ENCODE data around the gene VIPR2.

The VIPR2 gene

DNA sequence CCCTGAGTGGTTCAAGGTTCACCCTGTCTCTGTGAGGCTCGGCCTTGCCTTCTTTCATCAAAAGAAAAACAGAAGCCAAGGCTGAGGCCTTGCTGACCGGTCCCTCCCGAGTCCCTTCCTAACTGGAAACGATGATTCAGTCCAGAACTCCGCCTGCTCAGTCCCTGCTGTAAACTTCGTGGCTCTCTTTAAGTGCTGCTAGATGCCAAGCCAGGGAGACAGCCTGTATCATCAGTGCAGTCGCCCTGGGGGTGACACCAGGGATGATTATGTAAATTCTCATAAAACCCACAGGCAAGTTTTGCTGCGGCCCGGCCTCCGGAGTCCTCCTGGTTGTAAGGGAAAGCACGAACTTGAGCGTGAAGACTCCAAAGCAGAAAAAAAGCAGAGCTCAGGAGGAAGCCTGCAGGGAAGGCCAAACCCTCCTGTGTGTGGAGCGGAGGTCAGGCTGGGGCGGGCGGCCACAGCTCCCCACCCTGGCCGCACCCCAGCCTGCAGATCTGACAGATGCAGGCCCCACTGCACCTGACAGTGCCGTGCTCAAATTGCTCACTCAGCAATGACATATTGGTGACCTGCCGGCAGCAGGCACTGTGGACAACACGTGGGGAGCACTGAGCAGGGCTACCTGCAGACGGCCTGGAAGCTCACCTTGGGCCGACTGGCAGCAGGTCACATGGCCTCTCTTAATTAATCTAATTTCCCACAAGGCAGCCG is 164.9 kb downstream of the VIPR2 start:
- DNase-seq, result no peak

DNA sequence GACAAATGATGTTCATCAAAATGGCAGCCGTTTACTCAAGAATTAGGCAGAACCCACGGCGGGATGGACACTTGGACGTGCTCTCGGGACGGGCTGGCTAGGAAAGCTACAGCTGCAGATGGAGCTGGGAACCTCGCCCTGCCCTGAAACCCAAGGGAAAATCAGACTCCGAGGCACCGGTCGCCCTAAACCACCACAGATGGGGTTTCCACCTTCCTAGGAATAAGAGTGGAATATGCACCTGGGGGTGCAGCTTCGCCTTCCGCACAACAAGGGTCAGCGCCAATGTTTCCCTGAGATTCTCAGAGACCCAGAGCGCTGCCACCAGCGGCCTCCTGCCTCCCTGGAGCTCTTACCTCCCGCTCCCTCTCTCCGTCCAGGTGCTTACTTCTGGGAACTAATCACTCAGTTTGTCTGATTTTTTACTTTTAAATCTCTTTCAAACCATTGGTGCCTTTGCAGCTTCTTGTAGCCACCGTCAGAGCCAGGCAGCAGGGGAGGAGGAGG is 165.6 kb downstream of the VIPR2 start:
- no peak for DNase-seq
